GM18909 (cell line): ENCODE results near the gene ENTPD2.

Experiments used
- ATAC-seq: cut with Tn5 transposase; IDR thresholded peaks from one replicate; pipeline ENCODE4 v1.9.1; 2021; ENCODE audit warnings: mild to moderate bottlenecking; ENCODE audit not compliant: unreplicated experiment, poor library complexity

The ENTPD2 gene

GRCh38 chr9:137032858-137033257 is 21.0 kb downstream of the ENTPD2 start:
- no peak for ATAC-seq

GRCh38 chr9:137031904-137032640 is 21.8 kb downstream of the ENTPD2 start, which contains the start of gene FUT7:
FUT7 (minus strand) TSS chr9:137032088; CDS start chr9:137031991, 97 bp downstream.
- no peak for ATAC-seq

- ATAC-seq, result no peak
These were observed 23.0 kb downstream of the ENTPD2 start for GRCh38 chr9:137030538-137031527.

- ATAC-seq, result no peak
These were observed 23.9 kb downstream of the ENTPD2 start for GRCh38 chr9:137030006-137030405.

- peak; percentile 33 for ATAC-seq
These were observed 24.6 kb downstream of the ENTPD2 start for GRCh38 chr9:137029058-137029936.

- peak; percentile 36 for ATAC-seq
These were observed 25.4 kb downstream of the ENTPD2 start for GRCh38 chr9:137028263-137029057.

GRCh38 chr9:137027369-137028262 is 26.2 kb downstream of the ENTPD2 start, which contains the start of gene ABCA2:
ABCA2 (minus strand) TSS chr9:137028237; CDS start chr9:137028140, 97 bp downstream.
- no peak for ATAC-seq

- ATAC-seq, result no peak
These were observed 27.0 kb downstream of the ENTPD2 start for GRCh38 chr9:137026828-137027227.

- ATAC-seq, result no peak
These were observed 27.5 kb downstream of the ENTPD2 start for GRCh38 chr9:137026384-137026783.

- ATAC-seq, result no peak
These were observed 28.3 kb downstream of the ENTPD2 start for GRCh38 chr9:137025517-137025966.

GRCh38 chr9:137023583-137023991 is 30.3 kb downstream of the ENTPD2 start:
- ATAC-seq, result no peak

- no peak for ATAC-seq
These were observed 30.7 kb downstream of the ENTPD2 start for GRCh38 chr9:137023157-137023556.

GRCh38 chr9:137022662-137023008 is 31.2 kb downstream of the ENTPD2 start:
- ATAC-seq, result no peak

GRCh38 chr9:137021979-137022661 is 31.7 kb downstream of the ENTPD2 start:
- ATAC-seq, result no peak

GRCh38 chr9:137021568-137021978 is 32.3 kb downstream of the ENTPD2 start:
- no peak for ATAC-seq

- ATAC-seq, result no peak
These were observed 32.9 kb downstream of the ENTPD2 start for GRCh38 chr9:137020771-137021567.
